Esophagus (tissue), 2 donors: ENCODE results near the gene C20orf141. TPM values are rescaled to one million over a fixed set of nuclear protein-coding genes. Genes with fewer than 3 reads are reported as not detected.
"Not testable (repeated sequence)": the region's sequence is repeated elsewhere in the genome, so short reads cannot be mapped to it uniquely, and the experiment has no call there.

Source experiments
- H3K27ac ChIP-seq, 2 donors: one replicate each; pipeline ENCODE4 v1.5.1; 2013; ENCODE audit warnings: low read depth in 2 of 2, mild to moderate bottlenecking in 2 of 2, inconsistent platforms in 1 of 2, low read length in 1 of 2, moderate library complexity in 1 of 2
- H3K27me3 ChIP-seq, 2 donors: one replicate each; pipeline ENCODE4 v1.6.1; 2013; ENCODE audit warnings: low read length in 2 of 2, control low read depth in 1 of 2, mild to moderate bottlenecking in 1 of 2; ENCODE audit not compliant: insufficient read depth in 2 of 2, control insufficient read depth in 1 of 2
- H3K36me3 ChIP-seq, 2 donors: one replicate each; pipeline ENCODE4 v1.6.1; 2013; ENCODE audit warnings: low read length in 1 of 2; ENCODE audit not compliant: control insufficient read depth in 2 of 2, insufficient read depth in 2 of 2
- H3K4me1 ChIP-seq, 2 donors: one replicate each; pipeline ENCODE4 v1.6.1; 2013; ENCODE audit warnings: low read length in 1 of 2; ENCODE audit not compliant: control insufficient read depth in 2 of 2, insufficient read depth in 2 of 2
- H3K4me3 ChIP-seq, 2 donors: one replicate each; pipeline ENCODE4 v1.5.1; 2013; ENCODE audit warnings: low read length in 2 of 2, mild to moderate bottlenecking in 2 of 2, low read depth in 1 of 2, moderate library complexity in 1 of 2
- H3K9me3 ChIP-seq, 2 donors: one replicate each; pipeline ENCODE4 v1.6.1; 2013; ENCODE audit warnings: mild to moderate bottlenecking in 2 of 2, low read depth in 1 of 2, low read length in 1 of 2, moderate library complexity in 1 of 2; ENCODE audit not compliant: control insufficient read depth in 2 of 2, insufficient read depth in 1 of 2
- WGBS, 2 donors: extraction: QIAGEN DNeasy Blood & Tissue Kit; methylation state at CpG; one replicate each; pipeline ENCODE4 v1.1.7; 2013; 5-methylcytosine and 5-hydroxymethylcytosine counted together
- polyA plus RNA-seq, 2 donors: library from polyadenylated mRNA; stranded (reverse); fragments of 200-250 nt; gene quantifications; one replicate each; pipeline ENCODE4 v1.2.3, GENCODE V29; 2013
- donor health status: healthy with polysubstance abuse.
- donor health status: Bipolar disorder and iron deficiency.

C20orf141 gene
- polyA plus RNA-seq, 2 donors, result not detected

- Histone ChIP-seq H3K9me3 (peaks cover 0 to 2% of the 10 kb centered on the region in 2 donors), H3K27ac (no peak overlapping the region), H3K4me3 (no peak overlapping the region), H3K36me3 (no peaks in the 10 kb centered on the region), H3K4me1 (no peaks in the 10 kb centered on the region), H3K27me3 (peaks cover 0 to 15% of the 10 kb centered on the region in 2 donors)
- WGBS, 2 donors, result 42 to 50% methylated on average over 4 of the region's 4 CpGs
Measured at GRCh38 chr20:2806351-2806701, 8.5 kb upstream of the C20orf141 start.

- no peaks in the 10 kb centered on the region for H3K36me3 ChIP-seq
- no peaks in the 10 kb centered on the region for H3K4me1 ChIP-seq
- H3K27ac ChIP-seq, result no peak overlapping the region
- 81 to 95% methylated on average over 4 of the region's 4 CpGs for WGBS, 2 donors
- H3K9me3 ChIP-seq, result peaks cover 0 to 2% of the 10 kb centered on the region in 2 donors
- H3K27me3 ChIP-seq, result peaks cover 0 to 15% of the 10 kb centered on the region in 2 donors
- no peak overlapping the region for H3K4me3 ChIP-seq
Measured at GRCh38 chr20:2807019-2807418, 7.8 kb upstream of the C20orf141 start.

- H3K36me3 ChIP-seq, H3K27ac ChIP-seq, H3K4me3 ChIP-seq, H3K4me1 ChIP-seq, H3K9me3 ChIP-seq: not testable (repeated sequence)
- WGBS, 2 donors, result 75 to 79% methylated on average over 9 of the region's 9 CpGs
- H3K27me3 ChIP-seq, result peaks cover 0 to 15% of the 10 kb centered on the region in 2 donors
Measured at GRCh38 chr20:2807929-2808328, 6.9 kb upstream of the C20orf141 start.

- H3K27me3 ChIP-seq, result peaks cover 0 to 12% of the 10 kb centered on the region in 2 donors
- H3K36me3 ChIP-seq, result no peaks in the 10 kb centered on the region
- no peak overlapping the region for H3K27ac ChIP-seq
- H3K4me3 ChIP-seq, result no peak overlapping the region
- no peaks in the 10 kb centered on the region for H3K4me1 ChIP-seq
- H3K9me3 ChIP-seq, result peaks cover 0 to 2% of the 10 kb centered on the region in 2 donors
- 87 to 93% methylated on average over 10 of the region's 10 CpGs for WGBS, 2 donors
Measured at GRCh38 chr20:2809690-2810089, 5.1 kb upstream of the C20orf141 start.

GRCh38 chr20:2812189-2812588, 2.6 kb upstream of the C20orf141 start:
- Histone ChIP-seq H3K4me1 (no peaks in the 10 kb centered on the region), H3K27me3 (no peaks in the 10 kb centered on the region), H3K36me3 (no peaks in the 10 kb centered on the region), H3K27ac (no peak overlapping the region), H3K4me3 (no peak overlapping the region), H3K9me3 (peaks cover 0 to 2% of the 10 kb centered on the region in 2 donors)
- WGBS, 2 donors, result 74 to 77% methylated on average over 3 of the region's 3 CpGs

- WGBS, 2 donors, result 96 to 100% methylated on average over 1 of the region's 1 CpG
- no peaks in the 10 kb centered on the region for H3K27me3 ChIP-seq
- no peak overlapping the region for H3K27ac ChIP-seq
Measured at GRCh38 chr20:2814076-2814475, 711 bp upstream of the C20orf141 start.

GRCh38 chr20:2815242-2815900, 584 bp downstream of the C20orf141 start:
- H3K36me3 ChIP-seq, result no peaks in the 10 kb centered on the region
- 86 to 87% methylated on average over 8 of the region's 8 CpGs for WGBS, 2 donors
- H3K4me3 ChIP-seq, result no peak overlapping the region
- H3K27ac ChIP-seq, result no peak overlapping the region
- no peaks in the 10 kb centered on the region for H3K9me3 ChIP-seq
- no peaks in the 10 kb centered on the region for H3K27me3 ChIP-seq
- H3K4me1 ChIP-seq, result no peaks in the 10 kb centered on the region

More at GRCh38 chr20:2814076-2814475, 711 bp upstream of the C20orf141 start:
- no peaks in the 10 kb centered on the region for H3K36me3 ChIP-seq
- peaks cover 0 to 2% of the 10 kb centered on the region in 2 donors for H3K9me3 ChIP-seq
- no peaks in the 10 kb centered on the region for H3K4me1 ChIP-seq
- no peak overlapping the region for H3K4me3 ChIP-seq

- WGBS, 2 donors, result 73 to 76% methylated on average over 10 of the region's 10 CpGs
- H3K27ac ChIP-seq, result no peak within 1 kb of the TSS
Measured at GRCh38 chr20:2816030-2816582, 1.3 kb downstream of the C20orf141 start, which contains the start of gene TMEM239. TSS of gene TMEM239 (plus strand) at chr20:2816364. CDS start at chr20:2816555, 191 bp downstream.

GRCh38 chr20:2816583-2817340, 2.0 kb downstream of the C20orf141 start:
- H3K27me3 ChIP-seq, result peaks cover 0 to 9% of the 10 kb centered on the region in 2 donors
- 82 to 83% methylated on average over 18 to 20 of the region's 20 CpGs for WGBS, 2 donors
- H3K9me3 ChIP-seq, result no peaks in the 10 kb centered on the region

More at GRCh38 chr20:2816030-2816582, 1.3 kb downstream of the C20orf141 start, which contains the start of gene TMEM239:
- Histone ChIP-seq H3K36me3 (no peaks in the 10 kb centered on the region), H3K27me3 (peaks cover 0 to 2% of the 10 kb centered on the region in 2 donors), H3K9me3 (no peaks in the 10 kb centered on the region), H3K4me3 (no peak within 1 kb of the TSS), H3K4me1 (no peaks in the 10 kb centered on the region)

More at GRCh38 chr20:2816583-2817340, 2.0 kb downstream of the C20orf141 start:
- Histone ChIP-seq H3K4me1 (peaks cover 0 to 2% of the 10 kb centered on the region in 2 donors), H3K4me3 (no peak overlapping the region), H3K27ac (no peak overlapping the region), H3K36me3 (no peaks in the 10 kb centered on the region)
